ENCODE data around the gene KCTD15. TPM values are rescaled to one million over a fixed set of nuclear protein-coding genes. Genes with fewer than 3 reads are reported as not detected.

Gene KCTD15
- total RNA-seq, 1 donor from 2014 or later, result 61.3 TPM

GRCh38 chr19:33841685-33842084 is 45.0 kb downstream of the KCTD15 start:
- H3K27me3 Mint-ChIP-seq, result peaks cover 8% of the 10 kb centered on the region
- no peaks in the 10 kb centered on the region for H3K4me1 Mint-ChIP-seq (ENCODE audit: low read depth)
- DNase-seq (ENCODE audit: low spot score, unreplicated experiment), result no peak
- H3K27ac Mint-ChIP-seq, result no peak overlapping the region
- TF ChIP-seq, protein P1, sequence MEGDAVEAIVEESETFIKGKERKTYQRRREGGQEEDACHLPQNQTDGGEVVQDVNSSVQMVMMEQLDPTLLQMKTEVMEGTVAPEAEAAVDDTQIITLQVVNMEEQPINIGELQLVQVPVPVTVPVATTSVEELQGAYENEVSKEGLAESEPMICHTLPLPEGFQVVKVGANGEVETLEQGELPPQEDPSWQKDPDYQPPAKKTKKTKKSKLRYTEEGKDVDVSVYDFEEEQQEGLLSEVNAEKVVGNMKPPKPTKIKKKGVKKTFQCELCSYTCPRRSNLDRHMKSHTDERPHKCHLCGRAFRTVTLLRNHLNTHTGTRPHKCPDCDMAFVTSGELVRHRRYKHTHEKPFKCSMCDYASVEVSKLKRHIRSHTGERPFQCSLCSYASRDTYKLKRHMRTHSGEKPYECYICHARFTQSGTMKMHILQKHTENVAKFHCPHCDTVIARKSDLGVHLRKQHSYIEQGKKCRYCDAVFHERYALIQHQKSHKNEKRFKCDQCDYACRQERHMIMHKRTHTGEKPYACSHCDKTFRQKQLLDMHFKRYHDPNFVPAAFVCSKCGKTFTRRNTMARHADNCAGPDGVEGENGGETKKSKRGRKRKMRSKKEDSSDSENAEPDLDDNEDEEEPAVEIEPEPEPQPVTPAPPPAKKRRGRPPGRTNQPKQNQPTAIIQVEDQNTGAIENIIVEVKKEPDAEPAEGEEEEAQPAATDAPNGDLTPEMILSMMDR (IDR thresholded peaks at IDR 0.05; ENCODE audit: unreplicated experiment), result no peak
- H3K36me3 Mint-ChIP-seq (ENCODE audit: insufficient read depth), result no peaks in the 10 kb centered on the region
- no peak overlapping the region for H3K4me3 Mint-ChIP-seq (ENCODE audit: low read depth)
- no peaks in the 10 kb centered on the region for H3K9me3 Mint-ChIP-seq (ENCODE audit: low read depth)

- Mint-ChIP-seq H3K36me3 (ENCODE audit: insufficient read depth) (no peaks in the 10 kb centered on the region), H3K4me1 (ENCODE audit: low read depth) (no peaks in the 10 kb centered on the region)
Observed at GRCh38 chr19:33844478-33844877, 47.8 kb downstream of the KCTD15 start.

GRCh38 chr19:33845498-33845897 is 48.8 kb downstream of the KCTD15 start:
- Mint-ChIP-seq H3K27ac (no peak overlapping the region), H3K4me3 (ENCODE audit: low read depth) (no peak overlapping the region), H3K27me3 (peaks cover 8% of the 10 kb centered on the region), H3K4me1 (ENCODE audit: low read depth) (no peaks in the 10 kb centered on the region), H3K9me3 (ENCODE audit: low read depth) (peaks cover 4% of the 10 kb centered on the region), H3K36me3 (ENCODE audit: insufficient read depth) (no peaks in the 10 kb centered on the region)
- TF ChIP-seq, protein P1 (IDR thresholded peaks at IDR 0.05; ENCODE audit: unreplicated experiment), result no peak
- no peak for DNase-seq (ENCODE audit: low spot score, unreplicated experiment)

More at GRCh38 chr19:33844478-33844877, 47.8 kb downstream of the KCTD15 start:
- peaks cover 8% of the 10 kb centered on the region for H3K27me3 Mint-ChIP-seq
- DNase-seq (ENCODE audit: low spot score, unreplicated experiment), result no peak
- H3K9me3 Mint-ChIP-seq (ENCODE audit: low read depth), result no peaks in the 10 kb centered on the region
- H3K27ac Mint-ChIP-seq, result no peak overlapping the region
- H3K4me3 Mint-ChIP-seq (ENCODE audit: low read depth), result no peak overlapping the region
- TF ChIP-seq, protein P1 (IDR thresholded peaks at IDR 0.05; ENCODE audit: unreplicated experiment), result no peak

DNA sequence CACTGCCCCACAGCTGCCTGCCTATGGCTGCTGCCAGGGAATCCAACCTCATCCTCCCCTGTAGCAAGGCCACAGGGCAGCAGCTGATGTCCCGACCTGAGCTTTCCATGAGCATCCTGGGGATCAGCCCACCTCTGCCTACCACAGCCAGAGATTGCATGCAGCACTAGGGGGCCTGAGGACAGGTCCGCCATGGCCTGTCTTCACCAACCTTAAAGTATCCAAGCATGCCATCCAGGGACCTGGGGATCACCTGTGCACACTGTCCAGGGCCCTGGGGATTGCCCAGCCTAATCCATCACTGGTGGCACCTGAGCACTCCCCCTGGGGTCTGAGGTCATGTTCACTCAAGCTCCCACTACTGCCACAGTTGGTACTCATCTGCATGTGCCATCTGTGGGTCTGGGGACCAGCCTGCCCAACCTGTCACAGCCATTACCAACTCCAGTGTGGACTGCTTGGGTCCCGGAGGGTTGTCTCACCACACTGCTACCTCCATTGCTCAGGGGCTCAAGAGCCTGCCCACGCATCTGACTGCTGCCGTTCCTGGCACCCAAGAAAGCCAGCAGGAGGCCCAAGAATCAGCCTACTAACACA is 53.0 kb downstream of the KCTD15 start:
- no peaks in the 10 kb centered on the region for H3K27me3 Mint-ChIP-seq
- no peaks in the 10 kb centered on the region for H3K36me3 Mint-ChIP-seq (ENCODE audit: insufficient read depth)
- TF ChIP-seq, protein P1 (IDR thresholded peaks at IDR 0.05; ENCODE audit: unreplicated experiment), result no peak
- H3K9me3 Mint-ChIP-seq (ENCODE audit: low read depth), result peaks cover 18% of the 10 kb centered on the region
- DNase-seq (ENCODE audit: low spot score, unreplicated experiment), result no peak
- H3K27ac Mint-ChIP-seq, result no peak overlapping the region
- H3K4me1 Mint-ChIP-seq (ENCODE audit: low read depth), result no peaks in the 10 kb centered on the region
- H3K4me3 Mint-ChIP-seq (ENCODE audit: low read depth), result no peak overlapping the region

DNA sequence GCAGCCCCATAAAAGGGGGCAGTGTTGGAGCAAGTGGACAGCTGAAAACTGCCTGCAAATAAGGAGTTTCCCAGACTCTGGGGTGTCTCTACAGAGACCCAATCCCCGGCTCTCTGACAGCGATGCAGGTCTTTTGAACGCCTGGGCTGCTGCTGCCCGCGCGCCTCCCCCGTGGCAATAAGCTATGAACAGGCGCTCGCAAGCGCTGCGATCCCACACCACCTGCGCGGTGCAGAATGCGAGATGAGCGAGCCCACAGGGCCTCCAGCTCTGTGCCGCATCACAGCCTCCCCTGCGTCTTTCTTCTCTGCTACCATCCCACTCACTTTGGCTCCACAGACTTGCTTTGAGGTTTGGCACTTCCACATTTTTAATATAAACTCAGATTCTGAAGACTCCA is 62.3 kb downstream of the KCTD15 start:
- H3K27ac Mint-ChIP-seq, result no peak overlapping the region
- TF ChIP-seq, protein P1 (IDR thresholded peaks at IDR 0.05; ENCODE audit: unreplicated experiment), result no peak
- no peaks in the 10 kb centered on the region for H3K36me3 Mint-ChIP-seq (ENCODE audit: insufficient read depth)
- H3K27me3 Mint-ChIP-seq, result peaks cover 2% of the 10 kb centered on the region
- H3K4me3 Mint-ChIP-seq (ENCODE audit: low read depth), result no peak overlapping the region
- no peak for DNase-seq (ENCODE audit: low spot score, unreplicated experiment)
- H3K4me1 Mint-ChIP-seq (ENCODE audit: low read depth), result no peaks in the 10 kb centered on the region
- H3K9me3 Mint-ChIP-seq (ENCODE audit: low read depth), result no peaks in the 10 kb centered on the region

Data from progenitor cell of endocrine pancreas (in vitro differentiated cells).